Neuronal stem cell (in vitro differentiated cells): ENCODE data around the gene WBP2.

Experiments
- DNase-seq: peaks from one replicate; pipeline ENCODE4 v3.0.0-alpha.2; 2013; ENCODE audit warnings: low spot score
- H2AFZ ChIP-seq: one replicate; pipeline ENCODE4 v1.6.1; 2013; ENCODE audit warnings: mild to moderate bottlenecking, low read length, inconsistent platforms
- H2AK5ac ChIP-seq: 2 replicates; pipeline ENCODE4 v1.6.1; 2013; ENCODE audit warnings: low read depth, mild to moderate bottlenecking, inconsistent platforms, low read length, moderate library complexity, mixed read lengths
- H2BK120ac ChIP-seq: 2 replicates; pipeline ENCODE4 v1.6.1; 2013; ENCODE audit warnings: low read depth, mild to moderate bottlenecking, inconsistent platforms, low read length, moderate library complexity, mixed read lengths
- H2BK12ac ChIP-seq: one replicate; pipeline ENCODE4 v1.6.1; 2013; ENCODE audit warnings: low read length, inconsistent platforms
- H2BK15ac ChIP-seq: 2 replicates; pipeline ENCODE4 v1.6.1; 2013; ENCODE audit warnings: mild to moderate bottlenecking, low read length, inconsistent platforms, mixed read lengths
- H2BK5ac ChIP-seq: one replicate; pipeline ENCODE4 v1.6.1; 2013; ENCODE audit warnings: inconsistent platforms, mild to moderate bottlenecking, low read length, moderate library complexity
- H3K14ac ChIP-seq: one replicate; pipeline ENCODE4 v1.6.1; 2013; ENCODE audit warnings: low read length, inconsistent platforms
- H3K18ac ChIP-seq: 2 replicates; pipeline ENCODE4 v1.6.1; 2013; ENCODE audit warnings: low read length, inconsistent platforms
- H3K23ac ChIP-seq: 2 replicates; pipeline ENCODE4 v1.6.1; 2013; ENCODE audit warnings: low read depth, mild to moderate bottlenecking, mixed read lengths, low read length, inconsistent platforms; ENCODE audit not compliant: poor library complexity
- H3K27ac ChIP-seq: replicated peaks from 3 replicates; pipeline ENCODE4 v1.5.1; 2013; ENCODE audit warnings: low read length, inconsistent platforms
- H3K27me3 ChIP-seq, 3 experiments: 2 replicates each; pipeline ENCODE4 v1.6.1; 2013; ENCODE audit warnings: low read length in 3 of 3, mild to moderate bottlenecking in 2 of 3, inconsistent platforms in 1 of 3, low read depth in 1 of 3, mixed read lengths in 1 of 3, moderate library complexity in 1 of 3; ENCODE audit not compliant: control insufficient read depth in 3 of 3, insufficient read depth in 3 of 3
- H3K36me3 ChIP-seq, 2 donors: replicated peaks in 1 of 2; 2 replicates each; pipeline ENCODE4 v1.6.1; 2013; ENCODE audit warnings: low read length in 2 of 2; ENCODE audit not compliant: control insufficient read depth in 2 of 2, insufficient read depth in 2 of 2
- H3K4ac ChIP-seq: 2 replicates; pipeline ENCODE4 v1.6.1; 2013; ENCODE audit warnings: inconsistent platforms, mild to moderate bottlenecking, low read length, moderate library complexity
- H3K4me1 ChIP-seq, 2 donors: 1 replicate in 1 of 2; 2 replicates in 1 of 2; pipeline ENCODE4 v1.6.1; 2013; ENCODE audit warnings: low read length in 2 of 2, low read depth in 1 of 2; ENCODE audit not compliant: control insufficient read depth in 2 of 2, insufficient read depth in 1 of 2
- H3K4me2 ChIP-seq: one replicate; pipeline ENCODE4 v1.6.1; 2013; ENCODE audit warnings: mild to moderate bottlenecking, low read length, inconsistent platforms; ENCODE audit not compliant: insufficient read depth, poor library complexity, severe bottlenecking
- H3K4me3 ChIP-seq, 2 donors: 2 replicates each; pipeline ENCODE4 v1.5.1; 2013; ENCODE audit warnings: low read length in 2 of 2, mild to moderate bottlenecking in 2 of 2, inconsistent platforms in 1 of 2, moderate library complexity in 1 of 2
- H3K79me1 ChIP-seq: one replicate; pipeline ENCODE4 v1.6.1; 2013; ENCODE audit warnings: low read depth, mild to moderate bottlenecking, inconsistent platforms, low read length, moderate library complexity
- H3K9ac ChIP-seq: one replicate; pipeline ENCODE4 v1.6.1; 2013; ENCODE audit warnings: mild to moderate bottlenecking, low read depth, low read length, inconsistent platforms; ENCODE audit not compliant: poor library complexity
- H3K9me3 ChIP-seq, 2 donors: replicated peaks in 1 of 2; 2 replicates each; pipeline versions ENCODE3 to v1.6.1; 2013; ENCODE audit warnings: low read length in 2 of 2, mild to moderate bottlenecking in 2 of 2, inconsistent platforms in 1 of 2, low read depth in 1 of 2, mixed read lengths in 1 of 2, moderate library complexity in 1 of 2; ENCODE audit not compliant: control insufficient read depth in 2 of 2, insufficient read depth in 1 of 2
- H4K8ac ChIP-seq: one replicate; pipeline ENCODE4 v1.6.1; 2013; ENCODE audit warnings: low read depth, mild to moderate bottlenecking, inconsistent platforms, low read length, moderate library complexity
- H4K91ac ChIP-seq: one replicate; pipeline ENCODE4 v1.6.1; 2013; ENCODE audit warnings: low read length, low read depth, mild to moderate bottlenecking, inconsistent platforms; ENCODE audit not compliant: poor library complexity
- WGBS, 2 donors: extraction: QIAGEN DNeasy Blood & Tissue Kit; methylation state at CpG; one replicate each; pipeline ENCODE4 v1.1.7; 2013; ENCODE audit warnings: missing lambda C conversion rate in 2 of 2, mixed read lengths in 1 of 2; ENCODE audit not compliant: insufficient read length in 2 of 2, insufficient replicate concordance in 1 of 2; ENCODE audit errors: extremely low coverage in 2 of 2; 5-methylcytosine and 5-hydroxymethylcytosine counted together

The WBP2 gene

GRCh38 chr17:75814021-75814395 lies 41.1 kb downstream of the WBP2 start:
- H2AK5ac ChIP-seq = no peak overlapping the region
- peak overlapping the region; percentile 65 for H4K8ac ChIP-seq
- H3K4me1 ChIP-seq = peaks cover 0 to 5% of the 10 kb centered on the region in 2 donors
- no peak overlapping the region for H4K91ac ChIP-seq
- H3K27ac ChIP-seq = no peak overlapping the region
- H2BK120ac ChIP-seq = no peak overlapping the region
- H2BK12ac ChIP-seq = no peak overlapping the region
- no peak overlapping the region for H2BK15ac ChIP-seq
- DNase-seq = no peak
- H3K36me3 ChIP-seq = peaks cover 76 to 97% of the 10 kb centered on the region in 2 donors
- H3K79me1 ChIP-seq = peaks cover 25% of the 10 kb centered on the region
- no peak overlapping the region for H3K4ac ChIP-seq
- no CpG with 5 or more reads among the region's 6 CpGs for WGBS, 2 donors
- no peak overlapping the region for H3K4me2 ChIP-seq
- H3K14ac ChIP-seq = no peak overlapping the region
- no peak overlapping the region for H3K4me3 ChIP-seq
- H3K18ac ChIP-seq = no peak overlapping the region
- H3K9me3 ChIP-seq = peaks cover 0 to 2% of the 10 kb centered on the region in 2 donors
- H3K27me3 ChIP-seq = no peaks in the 10 kb centered on the region
- H3K9ac ChIP-seq = peak overlapping the region; percentile 44
- no peak overlapping the region for H3K23ac ChIP-seq
- no peak overlapping the region for H2BK5ac ChIP-seq
- no peak overlapping the region for H2AFZ ChIP-seq

GRCh38 chr17:75813081-75814020 lies 41.8 kb downstream of the WBP2 start:
- Histone ChIP-seq H3K79me1 (peaks cover 25% of the 10 kb centered on the region), H2BK15ac (no peak overlapping the region), H3K18ac (no peak overlapping the region), H3K36me3 (peaks cover 70 to 95% of the 10 kb centered on the region in 2 donors), H2BK12ac (no peak overlapping the region), H2BK5ac (no peak overlapping the region), H3K9me3 (peaks cover 0 to 2% of the 10 kb centered on the region in 2 donors), H3K14ac (no peak overlapping the region), H4K8ac (peak overlapping the region; percentile 65), H3K4ac (no peak overlapping the region), H3K4me2 (no peak overlapping the region), H3K27ac (no peak overlapping the region), H3K27me3 (no peaks in the 10 kb centered on the region), H3K4me1 (peaks cover 0 to 5% of the 10 kb centered on the region in 2 donors), H3K9ac (peak overlapping the region; percentile 44), H2AK5ac (no peak overlapping the region), H2AFZ (no peak overlapping the region), H4K91ac (no peak overlapping the region), H3K23ac (no peak overlapping the region), H2BK120ac (no peak overlapping the region), H3K4me3 (no peak overlapping the region)
- no CpG with 5 or more reads among the region's 24 CpGs for WGBS, 2 donors
- DNase-seq = no peak

- H3K4ac ChIP-seq = no peak overlapping the region
- H3K23ac ChIP-seq = peak overlapping the region; percentile 52
- no CpG with 5 or more reads among the region's 27 CpGs for WGBS, 2 donors
- H3K4me1 ChIP-seq = peaks cover 0 to 5% of the 10 kb centered on the region in 2 donors
- no peak overlapping the region for H4K91ac ChIP-seq
- H3K18ac ChIP-seq = no peak overlapping the region
- peak overlapping the region; percentile 60 for H3K9ac ChIP-seq
- H3K4me2 ChIP-seq = no peak overlapping the region
- no peak overlapping the region for H4K8ac ChIP-seq
- no peak overlapping the region for H2AFZ ChIP-seq
- peaks cover 0 to 2% of the 10 kb centered on the region in 2 donors for H3K9me3 ChIP-seq
- no peak overlapping the region for H2BK120ac ChIP-seq
- no peak overlapping the region for H2BK15ac ChIP-seq
- H3K36me3 ChIP-seq = peaks cover 60 to 93% of the 10 kb centered on the region in 2 donors
- peaks cover 25% of the 10 kb centered on the region for H3K79me1 ChIP-seq
- peak overlapping the region; percentile 17 for H2BK5ac ChIP-seq
- no peaks in the 10 kb centered on the region for H3K27me3 ChIP-seq
- H3K4me3 ChIP-seq = peak overlapping the region in 1 of 2 donors; percentile 62
- H2BK12ac ChIP-seq = no peak overlapping the region
- DNase-seq = no peak
- no peak overlapping the region for H3K27ac ChIP-seq
- no peak overlapping the region for H3K14ac ChIP-seq
- H2AK5ac ChIP-seq = no peak overlapping the region
Observed at GRCh38 chr17:75812096-75813013, 42.8 kb downstream of the WBP2 start.
